ENCODE measurements around the gene RFFL.
"Not testable (repeated sequence)": the region's sequence is repeated elsewhere in the genome, so short reads cannot be mapped to it uniquely, and the experiment has no call there.

Gene RFFL

DNA sequence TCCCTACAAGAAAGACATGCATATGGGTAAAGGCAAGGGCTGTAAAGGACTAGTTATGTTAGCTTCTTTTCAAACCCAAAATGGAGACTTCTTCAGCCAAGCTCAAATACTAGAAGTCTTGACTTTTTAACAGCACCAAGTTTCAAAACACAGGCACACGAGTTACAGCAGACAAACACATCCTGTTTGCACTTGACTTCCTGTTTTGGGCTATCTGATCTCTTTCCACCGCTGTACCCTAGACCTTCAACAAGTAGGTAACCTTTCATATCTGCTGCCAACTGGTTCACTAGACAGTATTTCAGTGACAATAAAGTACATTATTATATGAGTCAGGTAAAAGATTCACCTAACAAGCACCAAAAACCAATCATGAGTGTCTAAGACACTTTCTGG lies 12.3 kb downstream of the RFFL start:
- peak in 1 of 56 donors; percentile 5 for DNase-seq

- no peak for DNase-seq
Observed at GRCh38 chr17:35050170-35050569, 13.3 kb downstream of the RFFL start.

DNA sequence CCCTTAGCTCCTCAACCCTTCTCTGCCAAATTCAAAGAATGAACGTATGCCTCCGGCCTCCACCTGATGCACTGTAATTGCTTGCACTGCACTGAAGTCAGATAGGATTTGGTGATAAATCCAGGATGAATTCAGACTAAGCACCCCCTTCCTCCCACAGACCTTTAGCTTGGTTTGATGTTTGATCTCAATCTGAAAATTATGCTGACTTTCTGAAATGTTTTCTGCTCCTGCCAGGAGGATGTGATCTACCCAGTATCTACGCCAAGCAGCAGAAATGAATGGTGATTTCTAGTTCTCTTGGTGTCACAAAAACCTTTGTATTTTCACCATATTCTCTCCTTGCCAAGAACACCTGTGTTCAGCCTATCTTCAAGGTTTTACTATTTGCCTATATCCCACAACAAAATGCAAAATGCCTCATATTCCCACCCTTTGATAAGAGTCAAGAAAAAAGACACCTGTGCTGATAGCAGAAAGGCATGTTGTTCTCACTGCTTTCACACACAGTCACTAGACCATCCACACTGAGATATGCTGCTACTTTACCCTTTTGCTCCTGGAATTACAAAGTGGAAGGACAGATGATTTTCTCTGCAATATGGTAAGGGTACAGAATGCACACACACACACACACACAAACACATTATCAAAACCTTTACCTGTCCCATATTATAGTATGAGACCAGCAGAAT lies 14.7 kb downstream of the RFFL start:
- DNase-seq = no peak

- peak in 11 of 56 donors; percentile 5 to 36 (median 17) for DNase-seq
Observed at GRCh38 chr17:35046740-35047283, 16.7 kb downstream of the RFFL start.

DNA sequence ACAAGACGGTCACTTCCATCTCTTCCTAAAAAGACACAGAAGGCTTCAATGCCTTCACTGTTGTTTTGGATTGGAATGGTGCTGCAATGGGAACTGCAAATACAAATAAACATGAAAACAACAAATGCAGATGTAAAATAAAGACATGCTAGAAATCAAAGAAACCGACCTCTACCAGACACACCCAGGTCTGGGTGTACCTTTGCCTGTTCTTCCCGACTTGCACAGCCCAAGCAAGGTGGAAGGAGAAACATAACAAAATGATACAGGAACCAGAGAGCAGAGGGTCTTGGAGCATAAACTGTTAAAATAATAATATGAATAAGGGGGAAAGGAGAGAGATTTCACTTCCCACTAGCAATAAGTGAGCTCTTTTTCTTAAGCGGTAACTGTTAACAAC lies 17.3 kb downstream of the RFFL start:
- no peak for DNase-seq

DNA sequence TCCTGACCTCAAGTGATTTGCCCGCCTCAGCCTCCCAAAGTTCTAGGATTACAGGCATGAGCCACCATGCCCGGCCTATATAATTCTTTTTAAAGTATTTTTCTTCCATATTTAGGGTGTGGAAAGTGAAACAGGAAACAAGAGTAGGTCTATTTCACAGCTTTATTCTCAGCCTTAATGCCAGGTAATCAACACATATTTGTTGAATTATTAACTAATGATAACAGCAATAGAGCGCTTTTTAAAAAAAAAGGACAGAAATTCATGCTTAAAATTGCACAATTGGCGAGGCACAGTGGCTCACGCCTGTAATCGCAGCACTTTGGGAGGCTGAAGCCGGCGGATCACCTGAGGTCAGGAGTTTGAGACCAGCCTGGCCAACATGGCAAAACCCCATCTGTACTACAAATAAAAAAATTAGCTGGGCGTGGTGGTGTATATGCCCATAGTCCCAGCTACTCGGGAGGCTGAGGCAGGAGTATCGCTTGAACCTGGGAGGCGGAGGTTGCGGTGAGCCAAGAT lies 18.0 kb downstream of the RFFL start:
- DNase-seq = not testable (repeated sequence)

- DNase-seq = no peak
Observed at GRCh38 chr17:35044181-35044580, 19.3 kb downstream of the RFFL start.

GRCh38 chr17:35041390-35041789 lies 22.1 kb downstream of the RFFL start:
- no peak for DNase-seq

DNA sequence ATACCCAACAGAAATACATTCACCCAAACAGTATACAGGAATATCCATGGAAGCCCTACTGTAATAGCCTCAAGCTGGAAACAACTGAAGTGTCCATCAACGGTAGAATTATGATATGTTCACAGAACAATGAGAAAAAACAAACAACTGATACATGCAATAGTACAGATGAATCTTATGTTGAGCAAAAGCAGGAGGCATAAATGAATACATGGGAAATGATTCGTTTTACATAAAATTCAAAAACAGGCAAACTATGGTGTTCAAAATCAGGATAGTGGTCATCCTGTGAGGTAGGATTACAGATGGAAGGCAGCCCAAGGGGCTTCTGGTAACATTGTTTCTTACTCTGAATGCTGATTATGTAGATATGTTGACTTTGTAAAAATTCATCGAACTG lies 25.1 kb downstream of the RFFL start:
- DNase-seq = no peak

DNA sequence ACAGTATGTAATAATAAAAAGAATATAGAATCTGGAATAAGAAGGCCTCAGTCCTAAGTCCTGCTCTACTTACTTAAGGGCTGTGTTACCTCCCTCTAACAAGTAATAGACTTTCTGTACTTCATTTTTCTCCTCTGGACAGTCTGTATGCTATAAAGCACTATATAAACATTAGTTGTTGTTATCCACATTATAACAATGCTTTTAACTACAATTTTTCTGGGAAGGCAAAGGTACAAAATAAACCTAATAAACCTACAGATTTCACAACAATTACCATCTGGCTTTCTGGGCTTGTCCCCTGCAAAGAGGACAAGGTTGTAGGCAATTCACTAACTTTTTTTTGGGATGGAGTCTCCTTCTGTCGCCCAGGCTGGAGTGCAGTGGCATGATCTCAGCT lies 32.7 kb downstream of the RFFL start:
- no peak for DNase-seq

DNA sequence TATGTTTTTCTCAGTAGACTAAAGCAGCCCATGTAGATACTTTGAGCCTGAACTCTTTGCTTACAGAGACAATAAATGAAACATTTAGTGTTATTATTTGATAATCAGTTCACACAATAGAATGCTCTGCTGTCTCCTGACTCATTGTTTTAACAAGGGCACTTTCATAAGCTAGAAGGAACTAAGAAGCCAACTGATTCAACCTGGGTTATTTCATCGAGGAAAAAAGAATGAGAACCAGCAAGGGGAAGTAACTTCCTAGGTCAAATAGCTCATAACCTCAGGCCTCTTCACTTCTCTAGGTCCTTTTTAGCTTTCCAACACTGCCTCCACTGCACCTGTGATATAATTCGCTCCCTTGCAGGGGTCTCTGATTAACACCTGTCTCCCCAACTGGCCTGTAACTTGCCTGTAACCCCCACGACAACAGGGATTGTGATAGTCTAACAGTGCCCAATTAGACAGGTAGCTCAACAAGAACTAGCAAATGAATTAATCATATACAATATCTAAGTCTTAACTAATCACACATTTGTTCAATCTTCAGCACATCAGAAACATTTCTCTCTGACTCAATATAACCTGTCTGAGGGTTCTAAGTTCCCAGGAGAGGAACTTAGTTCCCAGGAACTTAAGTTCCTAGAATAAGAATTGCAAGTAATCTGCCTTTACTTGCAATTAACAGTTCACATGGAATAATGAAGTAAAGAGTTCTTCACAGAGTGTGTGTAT lies 34.8 kb downstream of the RFFL start:
- no peak for DNase-seq

- not testable (repeated sequence) for DNase-seq
Observed at GRCh38 chr17:35028097-35028496, 35.4 kb downstream of the RFFL start.

DNA sequence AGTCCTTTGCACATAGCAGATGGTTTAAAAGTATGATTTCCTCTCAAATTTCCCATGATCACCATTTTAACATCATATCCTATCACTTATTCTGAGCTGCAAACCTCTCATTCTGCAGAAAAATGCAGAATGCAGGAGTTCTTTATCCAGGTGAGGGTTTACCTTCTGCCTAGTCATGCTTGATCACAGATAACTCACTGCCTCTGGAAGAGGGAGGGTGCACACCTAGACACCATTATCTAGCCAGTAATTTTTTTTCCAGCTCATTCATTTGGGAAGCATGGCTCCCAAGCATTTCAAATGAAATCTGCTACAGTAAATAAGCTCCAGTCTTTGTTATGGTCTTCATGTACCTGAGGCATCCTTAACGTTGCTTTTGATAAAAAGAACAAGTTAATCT lies 38.0 kb downstream of the RFFL start:
- DNase-seq = no peak

DNA sequence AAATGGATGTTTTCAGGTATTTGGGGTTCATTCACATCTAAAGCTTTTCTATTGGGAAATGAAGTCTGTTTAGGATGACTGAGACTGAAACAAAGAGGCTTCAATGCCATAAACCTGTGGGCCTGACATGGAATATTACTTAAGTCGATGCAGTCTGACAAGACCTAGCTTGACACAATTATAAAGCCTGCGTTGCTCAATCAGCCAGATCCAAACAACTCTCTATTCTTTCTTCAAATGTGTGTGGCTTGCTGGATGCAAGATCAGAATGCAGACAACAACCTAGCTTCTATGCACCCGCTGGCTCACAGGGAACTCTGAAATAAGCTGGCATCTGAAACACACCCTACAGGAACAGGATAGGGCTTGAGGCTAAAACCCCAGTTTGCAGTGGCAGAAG lies 40.0 kb downstream of the RFFL start:
- DNase-seq = peak in 1 of 56 donors; percentile 22

GRCh38 chr17:35022536-35023063 lies 40.9 kb downstream of the RFFL start:
- DNase-seq = peak in 53 of 56 donors; percentile 10 to 95 (median 81)

- DNase-seq = no peak
Observed at GRCh38 chr17:35021520-35022380, 41.8 kb downstream of the RFFL start.

- no peak for DNase-seq
Observed at GRCh38 chr17:35019386-35020179, 43.9 kb downstream of the RFFL start.

DNA sequence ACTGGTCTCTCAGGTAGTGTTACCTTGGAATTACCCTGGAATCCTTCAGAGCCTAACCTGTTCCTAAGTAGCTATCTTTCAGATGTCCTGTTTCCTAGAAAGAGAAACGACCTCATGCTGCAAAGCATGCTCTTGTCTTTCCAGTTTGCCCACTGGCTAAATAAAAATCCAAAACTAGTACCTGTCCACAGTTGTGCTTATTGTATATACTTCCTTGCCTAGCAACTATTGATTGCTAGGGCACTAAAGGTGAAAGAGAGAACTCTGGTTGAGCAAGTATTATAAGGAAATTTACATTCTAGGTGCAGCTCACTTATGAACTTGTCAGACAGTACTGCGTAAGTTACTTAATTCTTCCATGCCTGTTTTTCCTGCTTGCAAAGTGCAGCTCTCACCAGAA lies 44.7 kb downstream of the RFFL start:
- no peak for DNase-seq

DNA sequence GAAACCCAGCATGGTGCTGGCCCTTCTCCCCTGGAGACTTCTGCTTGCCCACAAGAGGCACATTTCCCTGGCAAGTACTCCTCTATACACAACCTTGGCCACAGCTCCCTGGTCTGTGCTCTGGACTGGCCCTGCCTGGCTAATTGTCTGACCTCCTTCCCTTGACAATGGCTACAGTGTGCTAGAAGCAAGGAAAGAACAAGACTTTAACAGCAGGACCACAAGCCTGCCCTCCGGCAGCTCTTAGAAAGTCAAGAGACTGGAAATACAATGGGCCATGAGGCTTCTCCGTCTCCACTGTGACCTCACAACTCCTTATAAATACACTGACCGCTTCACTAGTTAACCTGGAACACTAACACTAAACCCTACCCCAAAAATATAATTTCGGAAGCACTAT lies 46.5 kb downstream of the RFFL start:
- no peak for DNase-seq

DNA sequence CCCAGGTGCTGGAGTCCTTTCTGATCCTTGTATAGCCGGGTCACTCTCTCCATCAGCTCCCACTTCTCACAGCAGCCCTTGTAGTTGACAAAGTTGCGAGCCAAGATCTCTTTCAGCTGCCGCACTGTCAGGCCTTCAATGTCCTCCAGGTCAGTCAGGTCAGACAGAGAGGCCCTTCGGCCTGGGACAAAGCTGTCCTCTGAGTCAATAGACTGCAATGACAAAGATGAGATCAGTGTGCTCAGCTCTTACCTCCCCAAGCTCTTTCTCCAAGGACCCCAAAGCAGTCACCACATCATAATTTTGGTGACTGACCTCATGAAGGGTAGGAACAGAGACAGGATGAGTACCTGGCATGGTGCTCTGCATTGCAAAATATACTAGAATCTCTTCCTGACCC lies 47.1 kb downstream of the RFFL start:
- DNase-seq = no peak

Measured in amygdala (tissue), 56 donors.